Hepatocyte (in vitro differentiated cells): Measurements from ENCODE around the gene ECHS1. TPM values are rescaled to one million over a fixed set of nuclear protein-coding genes. Genes with fewer than 3 reads are reported as not detected.

ENCODE experiments used
- DNase-seq: peaks from one replicate; pipeline ENCODE4 v3.0.0-alpha.2; 2016; ENCODE audit warnings: low spot score
- H2AFZ ChIP-seq: fragments of 200-600 bp; sonication (generic); 2 replicates; pipeline ENCODE4 v1.6.0; 2016; ENCODE audit warnings: antibody characterized with exemption, mild to moderate bottlenecking
- H3K27ac ChIP-seq: fragments of 200-600 bp; sonication (generic); 2 replicates; pipeline ENCODE4 v1.5.1; 2016; ENCODE audit warnings: mild to moderate bottlenecking
- H3K27me3 ChIP-seq: fragments of 200-600 bp; sonication (generic); 2 replicates; pipeline ENCODE4 v1.6.1; 2016
- H3K36me3 ChIP-seq: fragments of 200-600 bp; sonication (generic); replicated peaks from 2 replicates; pipeline ENCODE4 v1.5.1; 2016; ENCODE audit warnings: low read depth; ENCODE audit not compliant: insufficient read depth
- H3K4me1 ChIP-seq: fragments of 200-600 bp; sonication (generic); 2 replicates; pipeline ENCODE4 v1.5.1; 2016; ENCODE audit warnings: mild to moderate bottlenecking, moderate library complexity; ENCODE audit not compliant: insufficient read depth
- H3K4me2 ChIP-seq: fragments of 200-600 bp; sonication (generic); 2 replicates; pipeline ENCODE4 v1.6.0; 2016
- H3K4me3 ChIP-seq: fragments of 200-600 bp; sonication (generic); 2 replicates; pipeline ENCODE4 v1.5.1; 2016; ENCODE audit warnings: mild to moderate bottlenecking
- H3K79me2 ChIP-seq: fragments of 200-600 bp; sonication (generic); 2 replicates; pipeline ENCODE4 v1.6.0; 2017; ENCODE audit warnings: mild to moderate bottlenecking
- H3K9me2 ChIP-seq: fragments of 200-600 bp; sonication (generic); replicated peaks from 2 replicates; pipeline ENCODE4 v1.6.0; 2017; ENCODE audit warnings: mild to moderate bottlenecking; ENCODE audit not compliant: insufficient read depth
- H3K9me3 ChIP-seq: fragments of 200-600 bp; sonication (generic); 2 replicates; pipeline ENCODE4 v1.5.1; 2016; ENCODE audit warnings: low read depth, mild to moderate bottlenecking
- H4K20me1 ChIP-seq: fragments of 200-600 bp; sonication (generic); 2 replicates; pipeline ENCODE4 v1.6.0; 2016; ENCODE audit warnings: mild to moderate bottlenecking; ENCODE audit not compliant: insufficient read depth, poor library complexity, severe bottlenecking
- CTCF ChIP-seq: fragments of 200-600 bp; sonication (generic); IDR thresholded peaks from 2 replicates; pipeline ENCODE4 v1.5.1; 2016; ENCODE audit warnings: antibody characterized with exemption, mild to moderate bottlenecking; ENCODE audit not compliant: poor library complexity
- EZH2 ChIP-seq: fragments of 200-600 bp; sonication (generic); IDR thresholded peaks from 2 replicates; pipeline ENCODE4 v1.6.1; 2016; ENCODE audit warnings: antibody characterized with exemption, mild to moderate bottlenecking, borderline replicate concordance
- EZH2phosphoT487 ChIP-seq: fragments of 200-600 bp; sonication (generic); IDR thresholded peaks from one replicate; pipeline ENCODE4 v1.6.1; 2018; ENCODE audit warnings: antibody characterized with exemption, mild to moderate bottlenecking, low read depth, moderate library complexity; ENCODE audit not compliant: unreplicated experiment, severe bottlenecking
- WGBS: methylation state at CpG from one replicate; pipeline ENCODE4 v1.1.6; 2016; ENCODE audit warnings: low lambda C conversion rate; ENCODE audit errors: missing lambda C conversion rate; 5-methylcytosine and 5-hydroxymethylcytosine counted together
- microRNA-seq: library from miRNA; unstranded; fragments of <30 nt; microRNA quantifications from one replicate; pipeline ENCODE4, GENCODE V29; 2017
- polyA plus RNA-seq: library from polyadenylated mRNA; unstranded; fragments of >200 nt; fragmentation: Nextera tagmentation; extraction: Ambion mirVana; gene quantifications from 2 replicates; pipeline ENCODE4 v1.2.1, GENCODE V29; 2016
- small RNA-seq: library from RNA; depleted of rRNA; stranded (forward); fragments of <200 nt; gene quantifications from one replicate; pipeline ENCODE3, GENCODE V24; 2014
- total RNA-seq: library from RNA; depleted of rRNA; stranded (reverse); fragments of >200 nt; gene quantifications from 2 replicates; pipeline ENCODE4 v1.2.3, GENCODE V29; 2014

The ECHS1 gene
- total and polyA plus RNA-seq, 2 experiments from 2014 or later, result 146 to 204 TPM

- no peaks in the 10 kb centered on the region for H3K4me1 ChIP-seq
- 95% methylated on average over 4 of the region's 4 CpGs for WGBS
- H3K36me3 ChIP-seq, result no peaks in the 10 kb centered on the region
- no peaks in the 10 kb centered on the region for H3K9me2 ChIP-seq
- no peak overlapping the region for H3K4me2 ChIP-seq
- peaks cover 3% of the 10 kb centered on the region for H4K20me1 ChIP-seq
- H3K4me3 ChIP-seq, result no peak overlapping the region
- no peak for DNase-seq
- TF ChIP-seq EZH2phosphoT487, result no peak
- no peak for TF ChIP-seq EZH2
- TF ChIP-seq CTCF, result no peak
- H3K9me3 ChIP-seq, result no peaks in the 10 kb centered on the region
- peaks cover 4% of the 10 kb centered on the region for H3K79me2 ChIP-seq
- H3K27ac ChIP-seq, result no peak overlapping the region
- H2AFZ ChIP-seq, result no peak overlapping the region
- H3K27me3 ChIP-seq, result no peaks in the 10 kb centered on the region
Observed at GRCh38 chr10:133313192-133313591, 60.0 kb downstream of the ECHS1 start.

- Histone ChIP-seq H3K36me3 (no peaks in the 10 kb centered on the region), H3K4me1 (no peaks in the 10 kb centered on the region), H3K4me2 (no peak overlapping the region), H4K20me1 (peaks cover 3% of the 10 kb centered on the region), H3K9me3 (no peaks in the 10 kb centered on the region), H2AFZ (no peak overlapping the region), H3K9me2 (no peaks in the 10 kb centered on the region), H3K27ac (no peak overlapping the region), H3K27me3 (no peaks in the 10 kb centered on the region), H3K79me2 (peaks cover 8% of the 10 kb centered on the region), H3K4me3 (no peak overlapping the region)
- 96% methylated on average over 9 of the region's 9 CpGs for WGBS
- DNase-seq, result no peak
- TF ChIP-seq EZH2 (no peak), CTCF (no peak), EZH2phosphoT487 (no peak)
Observed at GRCh38 chr10:133312769-133313145, 60.4 kb downstream of the ECHS1 start.

Small RNA genes lying within 50 kb of the gene (microRNA-seq; reads per million reads assigned to microRNA genes)
- gene MIR3944, result 2.2 reads per million

Small RNA genes lying within 50 kb of the gene (small RNA-seq; reads per million reads assigned to genes)
- not detected for gene AL360181.4
- not detected for gene BANF1P2
- not detected for gene MIR3944

Other genes with a start within 250 kb of the ECHS1 start
- gene KNDC1, start 213.1 kb downstream of the ECHS1 start, total RNA-seq, result 3.8 and 13.4 TPM in 2 replicates
- gene KNDC1, start 213.1 kb downstream of the ECHS1 start, polyA plus RNA-seq, result 4.0 and 4.3 TPM in 2 replicates
- not detected in 2 replicates for gene UTF1, start 143.1 kb downstream of the ECHS1 start, total RNA-seq
- gene UTF1, start 143.1 kb downstream of the ECHS1 start, polyA plus RNA-seq, result not detected in 2 replicates
- gene VENTX, start 135.5 kb downstream of the ECHS1 start, total RNA-seq, result not detected in 2 replicates
- not detected in 2 replicates for gene VENTX, start 135.5 kb downstream of the ECHS1 start, polyA plus RNA-seq
- 1.9 and 5.1 TPM in 2 replicates for gene ADAM8, start 96.5 kb downstream of the ECHS1 start, total RNA-seq
- 3.0 and 5.4 TPM in 2 replicates for gene ADAM8, start 96.5 kb downstream of the ECHS1 start, polyA plus RNA-seq
- gene TUBGCP2, start 64.5 kb downstream of the ECHS1 start, total RNA-seq, result 39.9 and 44.8 TPM in 2 replicates
- 51.5 and 54.7 TPM in 2 replicates for gene TUBGCP2, start 64.5 kb downstream of the ECHS1 start, polyA plus RNA-seq
- 26.1 and 36.9 TPM in 2 replicates for gene ZNF511, start 64.4 kb downstream of the ECHS1 start, total RNA-seq
- 48.5 and 56.9 TPM in 2 replicates for gene ZNF511, start 64.4 kb downstream of the ECHS1 start, polyA plus RNA-seq
- 2.3 TPM in 1 of 2 replicates, not detected in the other for gene CALY, start 36.5 kb downstream of the ECHS1 start, total RNA-seq
- gene CALY, start 36.5 kb downstream of the ECHS1 start, polyA plus RNA-seq, result 3.1 and 3.7 TPM in 2 replicates
- 146 and 156 TPM in 2 replicates for gene PRAP1, start 26.0 kb downstream of the ECHS1 start, total RNA-seq
- gene PRAP1, start 26.0 kb downstream of the ECHS1 start, polyA plus RNA-seq, result 178 and 324 TPM in 2 replicates
- gene FUOM, start 15.3 kb downstream of the ECHS1 start, total RNA-seq, result 17.3 and 34.6 TPM in 2 replicates
- 31.1 and 35.0 TPM in 2 replicates for gene FUOM, start 15.3 kb downstream of the ECHS1 start, polyA plus RNA-seq
- gene PAOX, start 5.9 kb upstream of the ECHS1 start, total RNA-seq, result 11.5 and 12.7 TPM in 2 replicates
- 19.6 and 27.6 TPM in 2 replicates for gene PAOX, start 5.9 kb upstream of the ECHS1 start, polyA plus RNA-seq
- 53.2 and 57.0 TPM in 2 replicates for gene MTG1, start 20.8 kb upstream of the ECHS1 start, total RNA-seq
- 154 and 180 TPM in 2 replicates for gene MTG1, start 20.8 kb upstream of the ECHS1 start, polyA plus RNA-seq
- 0.28 and 0.97 TPM in 2 replicates for gene SPRN, start 51.3 kb upstream of the ECHS1 start, total RNA-seq
- gene SPRN, start 51.3 kb upstream of the ECHS1 start, polyA plus RNA-seq, result 2.6 and 2.7 TPM in 2 replicates
- 0.16 and 1.00 TPM in 2 replicates for gene SCART1, start 80.6 kb upstream of the ECHS1 start, total RNA-seq
- 0.22 and 0.63 TPM in 2 replicates for gene SCART1, start 80.6 kb upstream of the ECHS1 start, polyA plus RNA-seq
- 0.43 TPM in 1 of 2 replicates, not detected in the other for gene CYP2E1, start 154.0 kb upstream of the ECHS1 start, total RNA-seq
- gene CYP2E1, start 154.0 kb upstream of the ECHS1 start, polyA plus RNA-seq, result 0.47 TPM in 1 of 2 replicates, not detected in the other
- not detected in 2 replicates for gene SYCE1, start 192.2 kb upstream of the ECHS1 start, total RNA-seq
- gene SYCE1, start 192.2 kb upstream of the ECHS1 start, polyA plus RNA-seq, result 0.12 and 0.33 TPM in 2 replicates